CD14-positive monocyte (primary cell): ENCODE results near the gene CNTNAP2. TPM values are rescaled to one million over a fixed set of nuclear protein-coding genes. Genes with fewer than 3 reads are reported as not detected.

ENCODE experiments used
- DNase-seq, 3 donors: peaks; one replicate each; pipeline ENCODE4 v3.0.0-alpha.2; 2011 to 2022
- H2AFZ ChIP-seq: 2 replicates; pipeline ENCODE4 v1.6.0; 2012; ENCODE audit warnings: mild to moderate bottlenecking, low read depth, low read length, inconsistent platforms; ENCODE audit not compliant: insufficient read depth, poor library complexity, severe bottlenecking
- H3K27ac ChIP-seq, 2 donors: 1 replicate in 1 of 2; 2 replicates in 1 of 2; pipeline ENCODE4 v1.5.1; 2012 to 2013; ENCODE audit warnings: low read length in 2 of 2, control low read depth in 1 of 2, inconsistent platforms in 1 of 2, low read depth in 1 of 2, mild to moderate bottlenecking in 1 of 2
- H3K27me3 ChIP-seq, 2 donors: one replicate each; pipeline versions ENCODE4 v1.6.0 to v1.6.1; 2011 to 2013; ENCODE audit warnings: low read length in 2 of 2; ENCODE audit not compliant: control insufficient read depth in 2 of 2, insufficient read depth in 2 of 2
- H3K36me3 ChIP-seq, 2 donors: replicated peaks in 1 of 2; 1 replicate in 1 of 2; 2 replicates in 1 of 2; pipeline versions ENCODE4 v1.5.1 to v1.6.1; 2012 to 2013; ENCODE audit warnings: low read length in 2 of 2, control low read depth in 1 of 2, inconsistent platforms in 1 of 2, mild to moderate bottlenecking in 1 of 2; ENCODE audit not compliant: insufficient read depth in 2 of 2, control insufficient read depth in 1 of 2
- H3K4me1 ChIP-seq, 2 donors: 1 replicate in 1 of 2; 2 replicates in 1 of 2; pipeline versions ENCODE4 v1.5.1 to v1.6.1; 2012 to 2013; ENCODE audit warnings: low read length in 2 of 2, control low read depth in 1 of 2, inconsistent platforms in 1 of 2, mild to moderate bottlenecking in 1 of 2, moderate library complexity in 1 of 2; ENCODE audit not compliant: insufficient read depth in 2 of 2, control insufficient read depth in 1 of 2
- H3K4me2 ChIP-seq: replicated peaks from 2 replicates; pipeline ENCODE3; 2012; ENCODE audit warnings: low read length, moderate library complexity, mild to moderate bottlenecking; ENCODE audit not compliant: poor library complexity, severe bottlenecking; ENCODE audit errors: extremely low read depth
- H3K4me3 ChIP-seq, 3 experiments: fragments of 200-600 bp in 1 of 3; sonication (generic) in 1 of 3; replicated peaks in 1 of 3; 1 replicate in 2 of 3; 2 replicates in 1 of 3; pipeline ENCODE4 v1.5.1; 2011 to 2013; ENCODE audit warnings: low read length in 3 of 3, mild to moderate bottlenecking in 3 of 3, control low read depth in 2 of 3, low read depth in 2 of 3, inconsistent platforms in 1 of 3, moderate library complexity in 1 of 3
- H3K79me2 ChIP-seq: 2 replicates; pipeline ENCODE4 v1.6.0; 2012; ENCODE audit warnings: mild to moderate bottlenecking, control low read depth, inconsistent platforms, low read length, moderate library complexity; ENCODE audit not compliant: insufficient read depth
- H3K9ac ChIP-seq: 2 replicates; pipeline ENCODE4 v1.6.0; 2017; ENCODE audit warnings: low read length, mild to moderate bottlenecking; ENCODE audit not compliant: insufficient read depth, poor library complexity, severe bottlenecking
- H3K9me3 ChIP-seq, 2 donors: replicated peaks in 1 of 2; 1 replicate in 1 of 2; 2 replicates in 1 of 2; pipeline versions ENCODE4 v1.5.1 to v1.6.1; 2012 to 2013; ENCODE audit warnings: low read length in 2 of 2, control low read depth in 1 of 2; ENCODE audit not compliant: control insufficient read depth in 1 of 2, insufficient read depth in 1 of 2
- H4K20me1 ChIP-seq: 2 replicates; pipeline ENCODE4 v1.6.0; 2012; ENCODE audit warnings: mild to moderate bottlenecking, low read length, control low read depth, moderate library complexity; ENCODE audit not compliant: insufficient read depth
- H3K27ac Mint-ChIP-seq, 7 donors: one replicate each; pipeline ENCODE4 v1.8.0; 2020; ENCODE audit warnings: mild to moderate bottlenecking in 7 of 7, mixed read lengths in 7 of 7, moderate library complexity in 6 of 7, inconsistent platforms in 2 of 7
- H3K27me3 Mint-ChIP-seq, 3 donors: one replicate each; pipeline ENCODE4 v1.8.0; 2021 to 2022; ENCODE audit warnings: low read depth in 3 of 3, mild to moderate bottlenecking in 3 of 3, mixed read lengths in 3 of 3, moderate library complexity in 3 of 3, inconsistent platforms in 1 of 3
- H3K36me3 Mint-ChIP-seq, 2 donors: one replicate each; pipeline ENCODE4 v1.8.0; 2020; ENCODE audit warnings: mixed read lengths in 2 of 2, inconsistent platforms in 1 of 2, mild to moderate bottlenecking in 1 of 2
- H3K4me1 Mint-ChIP-seq: one replicate; pipeline ENCODE4 v1.8.0; 2020; ENCODE audit warnings: mild to moderate bottlenecking, mixed read lengths
- H3K4me3 Mint-ChIP-seq, 2 donors: one replicate each; pipeline ENCODE4 v1.8.0; 2020; ENCODE audit warnings: mild to moderate bottlenecking in 2 of 2, mixed read lengths in 2 of 2, moderate library complexity in 1 of 2
- H3K9me3 Mint-ChIP-seq, 7 donors: one replicate each; pipeline ENCODE4 v1.8.0; 2020 to 2022; ENCODE audit warnings: mixed read lengths in 7 of 7, mild to moderate bottlenecking in 6 of 7, moderate library complexity in 6 of 7, inconsistent platforms in 2 of 7
- CTCF ChIP-seq: fragments of 200-600 bp; IDR thresholded peaks from one replicate; pipeline ENCODE4 v1.8.0; 2022; ENCODE audit warnings: antibody characterized with exemption, mild to moderate bottlenecking
- WGBS: methylation state at CpG from one replicate; pipeline ENCODE4 v1.1.5; 2013; ENCODE audit warnings: missing lambda C conversion rate; ENCODE audit not compliant: insufficient coverage; 5-methylcytosine and 5-hydroxymethylcytosine counted together
- intact Hi-C, 2 donors: fragments of 100-400 bp; cut with micrococcal nuclease; formaldehyde crosslinking; loops; one replicate each; pipeline versions ENCODE4 v1.15.0 to v1.15.1; 2023
- polyA plus RNA-seq, 3 donors: library from polyadenylated mRNA; depleted of rRNA in 1 of 3; unstranded in 2 of 3; stranded (reverse) in 1 of 3; fragments of 300-500 nt in 2 of 3; fragments of >200 nt in 1 of 3; fragmentation: Illumina TruSeq in 2 of 3; gene quantifications; 1 replicate in 2 of 3; 2 replicates in 1 of 3; pipeline ENCODE4 v1.2.3, GENCODE V29; 2012 to 2021

Gene CNTNAP2
- polyA plus RNA-seq, 3 donors, result 0.01 TPM; not detected in 2

GRCh38 chr7:148394582-148394981 lies 2278.0 kb downstream of the CNTNAP2 start:
- intact Hi-C loops, result no loop called here
- WGBS, result 93% methylated on average over 2 of the region's 3 CpGs
- no peaks in the 10 kb centered on the region for H3K36me3 Mint-ChIP-seq

GRCh38 chr7:148395352-148395811 lies 2278.8 kb downstream of the CNTNAP2 start:
- intact Hi-C loops, result no loop called here
- H3K27ac ChIP-seq, result no peak overlapping the region
- no peak for DNase-seq
- no peak overlapping the region for H3K27ac Mint-ChIP-seq
- peaks cover 4 to 20% (median 12%) of the 10 kb centered on the region in 3 donors for H3K27me3 Mint-ChIP-seq
- no peak overlapping the region for H3K4me3 Mint-ChIP-seq
- H3K9me3 ChIP-seq, result no peaks in the 10 kb centered on the region
- no peaks in the 10 kb centered on the region for H3K4me1 ChIP-seq
- no peak overlapping the region for H2AFZ ChIP-seq
- peaks cover 0 to 2% of the 10 kb centered on the region in 2 donors for H3K27me3 ChIP-seq
- 93% methylated on average over 5 of the region's 7 CpGs for WGBS
- no peaks in the 10 kb centered on the region for H3K79me2 ChIP-seq
- no peak overlapping the region for H3K9ac ChIP-seq
- no peaks in the 10 kb centered on the region for H3K36me3 ChIP-seq
- H3K4me2 ChIP-seq, result no peak overlapping the region
- H4K20me1 ChIP-seq, result no peaks in the 10 kb centered on the region
- H3K9me3 Mint-ChIP-seq, result peaks cover 0 to 2% (median 0%) of the 10 kb centered on the region in 7 donors
- H3K4me3 ChIP-seq, result no peak overlapping the region
- no peak for TF ChIP-seq CTCF
- no peaks in the 10 kb centered on the region for H3K36me3 Mint-ChIP-seq
- H3K4me1 Mint-ChIP-seq, result no peaks in the 10 kb centered on the region

More at GRCh38 chr7:148394582-148394981, 2278.0 kb downstream of the CNTNAP2 start:
- H2AFZ ChIP-seq, result no peak overlapping the region
- H3K36me3 ChIP-seq, result no peaks in the 10 kb centered on the region
- Mint-ChIP-seq H3K27me3 (peaks cover 2 to 14% (median 11%) of the 10 kb centered on the region in 3 donors), H3K4me3 (no peak overlapping the region), H3K27ac (no peak overlapping the region), H3K4me1 (no peaks in the 10 kb centered on the region), H3K9me3 (peaks cover 0 to 2% (median under 1%) of the 10 kb centered on the region in 7 donors)
- no peak for DNase-seq
- H3K27me3 ChIP-seq, result peaks cover 0 to 2% of the 10 kb centered on the region in 2 donors
- H3K9ac ChIP-seq, result no peak overlapping the region
- TF ChIP-seq CTCF, result no peak
- no peaks in the 10 kb centered on the region for H3K79me2 ChIP-seq
- no peaks in the 10 kb centered on the region for H4K20me1 ChIP-seq
- no peak overlapping the region for H3K4me3 ChIP-seq
- no peak overlapping the region for H3K27ac ChIP-seq
- H3K4me2 ChIP-seq, result no peak overlapping the region
- no peaks in the 10 kb centered on the region for H3K4me1 ChIP-seq
- peaks cover 0 to 2% of the 10 kb centered on the region in 2 donors for H3K9me3 ChIP-seq
